Liver (tissue), 9 donors: Measurements from ENCODE around the gene SERINC3. TPM values are rescaled to one million over a fixed set of nuclear protein-coding genes. Genes with fewer than 3 reads are reported as not detected.

ENCODE experiments used
- DNase-seq: peaks from one replicate; pipeline ENCODE4 v3.0.0-alpha.2; 2017; ENCODE audit warnings: low spot score
- H3K27ac ChIP-seq, 2 donors: one replicate each; pipeline ENCODE4 v1.7.0; 2013; ENCODE audit warnings: inconsistent platforms in 2 of 2, low read length in 2 of 2, control low read depth in 1 of 2, low read depth in 1 of 2, mild to moderate bottlenecking in 1 of 2
- H3K27me3 ChIP-seq, 4 donors: one replicate each; pipeline versions ENCODE4 v1.6.1 to v1.7.0; 2013; ENCODE audit warnings: low read length in 3 of 4, inconsistent platforms in 1 of 4, mild to moderate bottlenecking in 1 of 4, moderate library complexity in 1 of 4; ENCODE audit not compliant: control insufficient read depth in 4 of 4, insufficient read depth in 4 of 4
- H3K36me3 ChIP-seq, 4 donors: one replicate each; pipeline versions ENCODE4 v1.6.1 to v1.7.0; 2013; ENCODE audit warnings: low read length in 3 of 4, mild to moderate bottlenecking in 3 of 4, low read depth in 1 of 4, moderate library complexity in 1 of 4; ENCODE audit not compliant: control insufficient read depth in 4 of 4, insufficient read depth in 3 of 4
- H3K4me1 ChIP-seq, 4 donors: one replicate each; pipeline versions ENCODE4 v1.6.1 to v1.7.0; 2013; ENCODE audit warnings: low read length in 3 of 4, mild to moderate bottlenecking in 3 of 4, moderate library complexity in 1 of 4; ENCODE audit not compliant: control insufficient read depth in 4 of 4, insufficient read depth in 4 of 4
- H3K4me3 ChIP-seq, 3 donors: one replicate each; pipeline versions ENCODE4 v1.6.1 to v1.7.0; 2013; ENCODE audit warnings: low read length in 3 of 3, control low read depth in 1 of 3, low read depth in 1 of 3, mild to moderate bottlenecking in 1 of 3
- H3K9ac ChIP-seq, 2 donors: one replicate each; pipeline ENCODE4 v1.7.0; 2013; ENCODE audit warnings: low read length in 2 of 2, mild to moderate bottlenecking in 2 of 2, moderate library complexity in 2 of 2, control low read depth in 1 of 2, low read depth in 1 of 2
- H3K9me3 ChIP-seq, 4 donors: one replicate each; pipeline versions ENCODE4 v1.6.1 to v1.7.0; 2013; ENCODE audit warnings: low read length in 3 of 4; ENCODE audit not compliant: control insufficient read depth in 4 of 4
- EGR1 ChIP-seq, 2 donors: IDR thresholded peaks; 2 replicates each; pipeline ENCODE4 v1.6.1; 2016 to 2018; ENCODE audit warnings: antibody characterized with exemption in 2 of 2, low read depth in 2 of 2
- FOXA1 ChIP-seq: IDR thresholded peaks from 2 replicates; pipeline ENCODE4 v1.6.1; 2016; ENCODE audit warnings: antibody characterized with exemption
- FOXA2 ChIP-seq: IDR thresholded peaks from 2 replicates; pipeline ENCODE4 v1.6.1; 2016; ENCODE audit warnings: antibody characterized with exemption
- GABPA ChIP-seq, 2 donors: IDR thresholded peaks in 1 of 2; conservative IDR thresholded peaks in 1 of 2; 2 replicates each; pipeline ENCODE4 v1.6.1; 2016; ENCODE audit warnings: antibody characterized with exemption in 2 of 2, mild to moderate bottlenecking in 1 of 2, moderate library complexity in 1 of 2
- HNF4A ChIP-seq, 2 donors: conservative IDR thresholded peaks; 2 replicates each; pipeline ENCODE4 v1.6.1; 2016; ENCODE audit warnings: antibody characterized with exemption in 2 of 2, mild to moderate bottlenecking in 2 of 2
- HNF4G ChIP-seq: IDR thresholded peaks from 2 replicates; pipeline ENCODE4 v1.6.1; 2016; ENCODE audit warnings: antibody characterized with exemption
- JUND ChIP-seq, 2 donors: IDR thresholded peaks; 2 replicates each; pipeline ENCODE4 v1.6.1; 2016; ENCODE audit warnings: antibody characterized with exemption in 2 of 2
- NR2F2 ChIP-seq: IDR thresholded peaks from 2 replicates; pipeline ENCODE4 v1.6.1; 2016; ENCODE audit warnings: antibody characterized with exemption
- RAD21 ChIP-seq, 2 donors: IDR thresholded peaks; 2 replicates each; pipeline ENCODE4 v1.6.1; 2016; ENCODE audit warnings: antibody characterized with exemption in 2 of 2, mild to moderate bottlenecking in 2 of 2
- RXRA ChIP-seq, 2 donors: IDR thresholded peaks; 2 replicates each; pipeline ENCODE4 v1.6.1; 2017 to 2018; ENCODE audit warnings: antibody characterized with exemption in 2 of 2, mild to moderate bottlenecking in 1 of 2
- SP1 ChIP-seq: IDR thresholded peaks from 2 replicates; pipeline ENCODE4 v1.6.1; 2018; ENCODE audit warnings: antibody characterized with exemption, mild to moderate bottlenecking
- TAF1 ChIP-seq: conservative IDR thresholded peaks from 2 replicates; pipeline ENCODE4 v1.6.1; 2016; ENCODE audit warnings: antibody characterized with exemption, mild to moderate bottlenecking
- YY1 ChIP-seq: IDR thresholded peaks from 2 replicates; pipeline ENCODE4 v1.6.1; 2016; ENCODE audit warnings: antibody characterized with exemption, mild to moderate bottlenecking
- WGBS: extraction: QIAGEN DNeasy Blood & Tissue Kit; methylation state at CpG from one replicate; pipeline ENCODE4 v1.1.7; 2013; 5-methylcytosine and 5-hydroxymethylcytosine counted together
- polyA plus RNA-seq, 2 donors: library from polyadenylated mRNA; stranded (reverse) in 1 of 2; unstranded in 1 of 2; fragments of 200-250 nt in 1 of 2; fragments of >200 nt in 1 of 2; fragmentation: Nextera tagmentation in 1 of 2; extraction: Ambion mirVana in 1 of 2; gene quantifications; one replicate each; pipeline versions ENCODE4 v1.2.1 to v1.2.3, GENCODE V29; 2013 to 2015
- total RNA-seq, 2 donors: library from RNA; depleted of rRNA; stranded (reverse); fragments of >200 nt; gene quantifications; one replicate each; pipeline ENCODE4 v1.2.3, GENCODE V29; 2014
- TF ChIP-seq, protein P1 (sequence below): fragments of 150-350 bp; IDR thresholded peaks from 2 replicates; pipeline ENCODE4 v1.5.1; 2017; ENCODE audit warnings: improper control_type of control experiment, low read depth, low read length; ENCODE audit not compliant: missing input control
- TF ChIP-seq, protein P2 (sequence below): IDR thresholded peaks from 2 replicates; pipeline ENCODE4 v1.6.1; 2016; ENCODE audit warnings: antibody characterized with exemption
- TF ChIP-seq, protein P3 (sequence below): IDR thresholded peaks from 2 replicates; pipeline ENCODE4 v1.6.1; 2016; ENCODE audit warnings: antibody characterized with exemption
- TF ChIP-seq, protein P4 (sequence below): IDR thresholded peaks from 2 replicates; pipeline ENCODE4 v1.6.1; 2016; ENCODE audit warnings: antibody characterized with exemption, mild to moderate bottlenecking
- donor health status: healthy.
- donor health status: healthy.
- donor health status: healthy.
- donor health status: healthy.
- donor health status: healthy.

Gene SERINC3
- total and polyA plus RNA-seq, 4 donors, result 51.1 to 70.0 (median 58.5) TPM

DNA sequence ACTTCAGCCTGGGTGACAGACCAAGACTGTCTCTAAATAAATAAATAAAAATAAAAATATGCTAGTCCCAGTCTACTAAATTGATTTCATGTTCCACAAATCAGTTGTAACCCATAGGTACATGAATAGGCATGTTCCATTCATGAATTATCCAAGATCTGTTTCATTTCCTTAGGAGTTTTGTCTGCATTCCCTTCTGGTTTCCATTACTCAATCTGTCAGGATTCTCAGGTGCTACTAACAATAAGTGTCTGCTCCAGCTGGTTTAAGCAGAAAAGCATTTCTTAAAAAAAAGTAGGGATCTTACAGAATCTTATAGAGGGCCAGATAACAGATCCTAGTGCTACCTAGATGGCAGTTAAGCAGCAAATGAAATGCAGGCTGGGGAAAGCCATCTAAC lies 44.9 kb upstream of the SERINC3 start:
- no peak for DNase-seq
- H3K36me3 ChIP-seq, result no peaks in the 10 kb centered on the region
- H3K27ac ChIP-seq, result no peak overlapping the region
- no peak overlapping the region for H3K4me3 ChIP-seq
- H3K9ac ChIP-seq, result no peak overlapping the region
- no peaks in the 10 kb centered on the region for H3K9me3 ChIP-seq
- H3K4me1 ChIP-seq, result peaks cover 0 to 3% (median 0%) of the 10 kb centered on the region in 4 donors
- H3K27me3 ChIP-seq, result no peaks in the 10 kb centered on the region
- TF ChIP-seq RXRA (IDR thresholded peaks at IDR 0.05) (no peak), HNF4A (conservative IDR thresholded peaks at IDR 0.05) (no peak), HNF4G (no peak), NR2F2 (no peak)
- TF ChIP-seq, protein P1, sequence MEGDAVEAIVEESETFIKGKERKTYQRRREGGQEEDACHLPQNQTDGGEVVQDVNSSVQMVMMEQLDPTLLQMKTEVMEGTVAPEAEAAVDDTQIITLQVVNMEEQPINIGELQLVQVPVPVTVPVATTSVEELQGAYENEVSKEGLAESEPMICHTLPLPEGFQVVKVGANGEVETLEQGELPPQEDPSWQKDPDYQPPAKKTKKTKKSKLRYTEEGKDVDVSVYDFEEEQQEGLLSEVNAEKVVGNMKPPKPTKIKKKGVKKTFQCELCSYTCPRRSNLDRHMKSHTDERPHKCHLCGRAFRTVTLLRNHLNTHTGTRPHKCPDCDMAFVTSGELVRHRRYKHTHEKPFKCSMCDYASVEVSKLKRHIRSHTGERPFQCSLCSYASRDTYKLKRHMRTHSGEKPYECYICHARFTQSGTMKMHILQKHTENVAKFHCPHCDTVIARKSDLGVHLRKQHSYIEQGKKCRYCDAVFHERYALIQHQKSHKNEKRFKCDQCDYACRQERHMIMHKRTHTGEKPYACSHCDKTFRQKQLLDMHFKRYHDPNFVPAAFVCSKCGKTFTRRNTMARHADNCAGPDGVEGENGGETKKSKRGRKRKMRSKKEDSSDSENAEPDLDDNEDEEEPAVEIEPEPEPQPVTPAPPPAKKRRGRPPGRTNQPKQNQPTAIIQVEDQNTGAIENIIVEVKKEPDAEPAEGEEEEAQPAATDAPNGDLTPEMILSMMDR, result no peak
- TF ChIP-seq, protein P2, sequence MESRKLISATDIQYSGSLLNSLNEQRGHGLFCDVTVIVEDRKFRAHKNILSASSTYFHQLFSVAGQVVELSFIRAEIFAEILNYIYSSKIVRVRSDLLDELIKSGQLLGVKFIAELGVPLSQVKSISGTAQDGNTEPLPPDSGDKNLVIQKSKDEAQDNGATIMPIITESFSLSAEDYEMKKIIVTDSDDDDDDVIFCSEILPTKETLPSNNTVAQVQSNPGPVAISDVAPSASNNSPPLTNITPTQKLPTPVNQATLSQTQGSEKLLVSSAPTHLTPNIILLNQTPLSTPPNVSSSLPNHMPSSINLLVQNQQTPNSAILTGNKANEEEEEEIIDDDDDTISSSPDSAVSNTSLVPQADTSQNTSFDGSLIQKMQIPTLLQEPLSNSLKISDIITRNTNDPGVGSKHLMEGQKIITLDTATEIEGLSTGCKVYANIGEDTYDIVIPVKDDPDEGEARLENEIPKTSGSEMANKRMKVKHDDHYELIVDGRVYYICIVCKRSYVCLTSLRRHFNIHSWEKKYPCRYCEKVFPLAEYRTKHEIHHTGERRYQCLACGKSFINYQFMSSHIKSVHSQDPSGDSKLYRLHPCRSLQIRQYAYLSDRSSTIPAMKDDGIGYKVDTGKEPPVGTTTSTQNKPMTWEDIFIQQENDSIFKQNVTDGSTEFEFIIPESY, result no peak

DNA sequence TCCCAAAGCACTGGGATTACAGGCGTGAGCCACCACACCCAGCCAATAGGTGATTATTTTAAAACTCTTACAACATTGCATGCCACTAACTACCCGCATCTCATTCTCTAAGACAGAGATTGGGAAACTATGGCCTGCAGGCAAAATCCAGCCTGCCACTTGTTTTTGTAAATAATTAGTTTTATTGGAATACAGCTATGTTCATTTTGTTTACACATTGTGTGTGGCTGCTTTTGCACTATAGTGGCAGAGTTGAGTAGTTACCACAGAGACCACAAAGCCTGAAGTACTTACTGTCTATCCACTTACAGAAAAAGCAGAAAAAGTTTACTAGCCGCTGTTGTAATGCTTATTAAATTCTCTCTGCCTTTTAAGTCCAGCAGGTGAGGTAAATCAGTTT lies 44.1 kb upstream of the SERINC3 start:
- Histone ChIP-seq H3K27me3 (no peaks in the 10 kb centered on the region), H3K4me3 (no peak overlapping the region), H3K9ac (no peak overlapping the region), H3K4me1 (peaks cover 0 to 3% (median 0%) of the 10 kb centered on the region in 4 donors), H3K9me3 (no peaks in the 10 kb centered on the region), H3K36me3 (no peaks in the 10 kb centered on the region), H3K27ac (no peak overlapping the region)
- DNase-seq, result no peak
- WGBS, result 95% methylated on average over 3 of the region's 3 CpGs
- no peak for TF ChIP-seq HNF4A (conservative IDR thresholded peaks at IDR 0.05)

DNA sequence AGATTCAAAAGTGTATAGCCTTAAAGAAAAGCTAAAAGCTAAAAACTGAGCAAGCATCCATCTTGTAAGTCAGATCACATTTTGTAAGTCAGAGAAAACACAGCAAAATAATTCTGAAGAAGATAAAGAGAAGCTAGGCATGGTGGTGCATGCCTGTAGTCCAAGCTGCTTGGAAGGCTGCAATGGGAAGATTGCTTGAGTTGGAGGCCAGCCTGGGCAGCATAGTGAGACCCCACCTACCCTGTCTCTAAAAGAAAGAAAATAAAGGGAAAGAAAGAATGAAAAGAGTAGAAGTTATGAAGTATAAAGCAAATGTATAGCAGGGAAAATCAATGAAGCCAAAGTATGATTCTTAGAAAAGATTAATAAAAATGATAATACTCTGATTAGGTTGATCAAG lies 40.0 kb upstream of the SERINC3 start:
- no peak for DNase-seq
- Histone ChIP-seq H3K4me3 (no peak overlapping the region), H3K27me3 (no peaks in the 10 kb centered on the region), H3K9ac (no peak overlapping the region), H3K36me3 (no peaks in the 10 kb centered on the region), H3K9me3 (no peaks in the 10 kb centered on the region), H3K4me1 (peaks cover 0 to 3% (median 0%) of the 10 kb centered on the region in 4 donors), H3K27ac (no peak overlapping the region)
- TF ChIP-seq, protein P1, result no peak
- TF ChIP-seq, protein P3, sequence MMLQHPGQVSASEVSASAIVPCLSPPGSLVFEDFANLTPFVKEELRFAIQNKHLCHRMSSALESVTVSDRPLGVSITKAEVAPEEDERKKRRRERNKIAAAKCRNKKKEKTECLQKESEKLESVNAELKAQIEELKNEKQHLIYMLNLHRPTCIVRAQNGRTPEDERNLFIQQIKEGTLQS, result no peak
- TF ChIP-seq, protein P4, sequence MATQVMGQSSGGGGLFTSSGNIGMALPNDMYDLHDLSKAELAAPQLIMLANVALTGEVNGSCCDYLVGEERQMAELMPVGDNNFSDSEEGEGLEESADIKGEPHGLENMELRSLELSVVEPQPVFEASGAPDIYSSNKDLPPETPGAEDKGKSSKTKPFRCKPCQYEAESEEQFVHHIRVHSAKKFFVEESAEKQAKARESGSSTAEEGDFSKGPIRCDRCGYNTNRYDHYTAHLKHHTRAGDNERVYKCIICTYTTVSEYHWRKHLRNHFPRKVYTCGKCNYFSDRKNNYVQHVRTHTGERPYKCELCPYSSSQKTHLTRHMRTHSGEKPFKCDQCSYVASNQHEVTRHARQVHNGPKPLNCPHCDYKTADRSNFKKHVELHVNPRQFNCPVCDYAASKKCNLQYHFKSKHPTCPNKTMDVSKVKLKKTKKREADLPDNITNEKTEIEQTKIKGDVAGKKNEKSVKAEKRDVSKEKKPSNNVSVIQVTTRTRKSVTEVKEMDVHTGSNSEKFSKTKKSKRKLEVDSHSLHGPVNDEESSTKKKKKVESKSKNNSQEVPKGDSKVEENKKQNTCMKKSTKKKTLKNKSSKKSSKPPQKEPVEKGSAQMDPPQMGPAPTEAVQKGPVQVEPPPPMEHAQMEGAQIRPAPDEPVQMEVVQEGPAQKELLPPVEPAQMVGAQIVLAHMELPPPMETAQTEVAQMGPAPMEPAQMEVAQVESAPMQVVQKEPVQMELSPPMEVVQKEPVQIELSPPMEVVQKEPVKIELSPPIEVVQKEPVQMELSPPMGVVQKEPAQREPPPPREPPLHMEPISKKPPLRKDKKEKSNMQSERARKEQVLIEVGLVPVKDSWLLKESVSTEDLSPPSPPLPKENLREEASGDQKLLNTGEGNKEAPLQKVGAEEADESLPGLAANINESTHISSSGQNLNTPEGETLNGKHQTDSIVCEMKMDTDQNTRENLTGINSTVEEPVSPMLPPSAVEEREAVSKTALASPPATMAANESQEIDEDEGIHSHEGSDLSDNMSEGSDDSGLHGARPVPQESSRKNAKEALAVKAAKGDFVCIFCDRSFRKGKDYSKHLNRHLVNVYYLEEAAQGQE, result no peak
- TF ChIP-seq, protein P2, result no peak
- TF ChIP-seq GABPA (IDR thresholded peaks at IDR 0.05 in 1 of 2, conservative IDR thresholded peaks at IDR 0.05 in 1 of 2), result no peak
- no peak for TF ChIP-seq FOXA2
- no peak for TF ChIP-seq EGR1 (IDR thresholded peaks at IDR 0.05; ENCODE audit: low read depth in 2 of 2)
- TF ChIP-seq NR2F2, result no peak
- no peak for TF ChIP-seq SP1
- no peak for TF ChIP-seq JUND (IDR thresholded peaks at IDR 0.05)
- TF ChIP-seq HNF4A (conservative IDR thresholded peaks at IDR 0.05), result no peak
- TF ChIP-seq TAF1, result no peak
- TF ChIP-seq RAD21 (IDR thresholded peaks at IDR 0.05), result no peak
- no peak for TF ChIP-seq FOXA1
- TF ChIP-seq YY1, result no peak
